GM12878 (cell line): ENCODE results near the gene STPG1. TPM values are rescaled to one million over a fixed set of nuclear protein-coding genes. Genes with fewer than 3 reads are reported as not detected.

Experiments
- ATAC-seq: fragments of 200-7000 bp; cut with Tn5 transposase; 3 replicates; pipeline ENCODE4 v1.9.1; 2020; ENCODE audit warnings: mild to moderate bottlenecking, moderate library complexity
- BruUV-seq: library from RNA; stranded (reverse); fragments of 400-500 nt; replicated peaks from 2 replicates; lab custom pipeline; 2021; lab: Mats Ljungman, UMichigan
- CTCF ChIA-PET: fragments of 300-600 bp; sonication (Branson Sonifier 250); formaldehyde crosslinking; extraction: SDS; loops from one replicate; lab custom pipeline; 2021; ENCODE audit warnings: inconsistent platforms; lab: Yijun Ruan, JAX
- POLR2A ChIA-PET: fragments of 350-600 bp; formaldehyde crosslinking; extraction: SDS; loops from one replicate; lab custom pipeline; 2021; ENCODE audit warnings: inconsistent platforms; lab: Charles Lee
- RAD21 ChIA-PET: fragments of 300-600 bp; sonication (Branson Sonifier 250); formaldehyde crosslinking; loops from one replicate; lab custom pipeline; 2023; ENCODE audit warnings: antibody characterized with exemption; ENCODE audit not compliant: unreplicated experiment; lab: Charles Lee
- SMC1A ChIA-PET: fragments of 300-600 bp; sonication (Branson Sonifier 250); formaldehyde crosslinking; loops from one replicate; lab custom pipeline; 2023; ENCODE audit not compliant: unreplicated experiment, uncharacterized antibody; lab: Charles Lee
- DNase-seq: peaks from one replicate; pipeline ENCODE4 v3.0.0-alpha.2; 2011; ENCODE audit warnings: low read depth, low spot score
- FAIRE-seq: peaks from 3 replicates; lab custom pipeline; 2011; peaks lifted over from hg19 to GRCh38; lab: Jason Lieb, UNC
- H2AFZ ChIP-seq: 2 replicates; pipeline ENCODE4 v1.6.0; 2011; ENCODE audit warnings: low read depth, low read length, control low read depth; ENCODE audit not compliant: control insufficient read depth
- H3K27ac ChIP-seq: 2 replicates; pipeline ENCODE4 v1.5.1; 2011; ENCODE audit warnings: control low read depth; ENCODE audit not compliant: control insufficient read depth, insufficient read depth
- H3K27me3 ChIP-seq, 2 experiments: replicated peaks in 1 of 2; 2 replicates each; pipeline versions ENCODE4 v1.6.0 to v1.6.1; 2011; ENCODE audit warnings: low read length in 1 of 2; ENCODE audit not compliant: control insufficient read depth in 2 of 2, insufficient read depth in 2 of 2
- H3K36me3 ChIP-seq, 2 experiments: 2 replicates each; pipeline ENCODE4 v1.5.1; 2011; ENCODE audit warnings: low read length in 1 of 2; ENCODE audit not compliant: control insufficient read depth in 2 of 2, insufficient read depth in 2 of 2
- H3K4me1 ChIP-seq: 2 replicates; pipeline ENCODE4 v1.6.1; 2011; ENCODE audit warnings: mild to moderate bottlenecking, low read length, moderate library complexity, mixed read lengths; ENCODE audit not compliant: control insufficient read depth, insufficient read depth
- H3K4me2 ChIP-seq: 2 replicates; pipeline ENCODE4 v1.6.0; 2011; ENCODE audit warnings: control low read depth; ENCODE audit not compliant: control insufficient read depth, insufficient read depth
- H3K4me3 ChIP-seq: fragments of 200-600 bp; sonication (generic); 2 replicates; pipeline ENCODE4 v1.5.1; 2016
- H3K79me2 ChIP-seq: 2 replicates; pipeline ENCODE4 v1.6.0; 2011; ENCODE audit warnings: low read length; ENCODE audit not compliant: control insufficient read depth, insufficient read depth
- H3K9ac ChIP-seq: 2 replicates; pipeline ENCODE4 v1.8.0; 2011; ENCODE audit warnings: low read length, control low read depth, mixed read lengths; ENCODE audit not compliant: control insufficient read depth, insufficient read depth
- H3K9me3 ChIP-seq: replicated peaks from 3 replicates; pipeline ENCODE4 v1.5.1; 2011; ENCODE audit warnings: mild to moderate bottlenecking, low read length; ENCODE audit not compliant: control insufficient read depth, insufficient read depth
- H4K20me1 ChIP-seq: 2 replicates; pipeline ENCODE4 v1.6.0; 2011; ENCODE audit not compliant: control insufficient read depth, insufficient read depth
- ETV6 ChIP-seq, 2 experiments: fragments of 450-650 bp in 1 of 2; IDR thresholded peaks in 1 of 2; conservative IDR thresholded peaks in 1 of 2; 2 replicates each; pipeline ENCODE4 v1.6.1; 2014; ENCODE audit warnings: antibody characterized with exemption in 1 of 2, borderline replicate concordance in 1 of 2, low read depth in 1 of 2, mild to moderate bottlenecking in 1 of 2, moderate library complexity in 1 of 2
- SUZ12 ChIP-seq: fragments of 200-600 bp; sonication (generic); IDR thresholded peaks from one replicate; pipeline ENCODE4 v1.6.1; 2018; ENCODE audit warnings: antibody characterized with exemption, mild to moderate bottlenecking; ENCODE audit not compliant: unreplicated experiment
- WGBS: methylation state at CpG from one replicate; pipeline ENCODE4 v1.1.6; 2016; ENCODE audit warnings: low lambda C conversion rate; ENCODE audit not compliant: insufficient replicate concordance, insufficient coverage; ENCODE audit errors: missing lambda C conversion rate; 5-methylcytosine and 5-hydroxymethylcytosine counted together
- in situ Hi-C: fragments of 300-500 bp; cut with MboI; formaldehyde crosslinking; loops from 9 replicates; pipeline ENCODE4 v1.14.3; 2018; ENCODE audit warnings: mixed read lengths
- intact Hi-C: fragments of 100-400 bp; cut with micrococcal nuclease; formaldehyde crosslinking; loops from one replicate; pipeline ENCODE4 v1.14.2; 2022; ENCODE audit not compliant: unreplicated experiment
- polyA plus RNA-seq, 11 experiments: library from polyadenylated mRNA; depleted of rRNA in 4 of 11; unstranded in 6 of 11; stranded (reverse) in 5 of 11; fragments of >200 nt; fragmentation: Nextera tagmentation in 4 of 11; fragmentation: Illumina TruSeq in 1 of 11; extraction: Ambion mirVana in 4 of 11; extraction: Trizol in 1 of 11; gene quantifications; 1 replicate in 1 of 11; 2 replicates in 10 of 11; pipeline versions ENCODE4 v1.2.1 to v1.2.3, GENCODE V29; 2011 to 2016; ENCODE audit warnings: inconsistent platforms in 2 of 11, missing spikeins in 2 of 11, low read depth in 1 of 11
- total RNA-seq, 4 experiments: library from RNA; depleted of rRNA in 3 of 4; stranded (reverse); fragments of >200 nt in 3 of 4; fragmentation: Illumina TruSeq in 1 of 4; extraction: Trizol in 1 of 4; gene quantifications; 2 replicates each; pipeline versions ENCODE4 v1.2.1 to v1.2.3, GENCODE V29; 2013 to 2021

The STPG1 gene
- total and polyA plus RNA-seq, 10 of the 15 experiments (the other 5 are each of a cell fraction or from before 2014, with no cell fraction given): 0.22 to 2.6 (median 0.73) TPM

- POLR2A ChIA-PET: no interaction called here
- H3K4me3 ChIP-seq: peak overlapping the region; percentile 44; the same call in 1 of the 2 replicates
- BruUV-seq: no TSS peak
- in situ Hi-C loops: no loop called here
- DNase-seq (no peak), ATAC-seq (peak; percentile 32), FAIRE-seq (no peak)
- RAD21 ChIA-PET: interaction anchor here (2.2 kb wide), 1 partner anchor 69 kb away, joined by 11 read pairs; no protein-coding TSS in a partner anchor
- H3K4me2 ChIP-seq: peak overlapping the region; percentile 93
- peak overlapping the region; percentile 79; the same call in 1 of the 2 replicates for H2AFZ ChIP-seq
- no peaks in the 10 kb centered on the region for H4K20me1 ChIP-seq
- H3K9ac ChIP-seq: peak overlapping the region; percentile 34; the same call in 1 of the 2 replicates
- H3K79me2 ChIP-seq: no peaks in the 10 kb centered on the region
- CTCF ChIA-PET: interaction anchor here (1.1 to 2.7 kb wide), 3 partner anchors 69 to 124 kb away, joined by 3 to 9 read pairs (median 8); no protein-coding TSS in a partner anchor
- TF ChIP-seq ETV6 (conservative IDR thresholded peaks at IDR 0.05 in 1 of 2, IDR thresholded peaks at IDR 0.05 in 1 of 2; ENCODE audit: borderline replicate concordance in 1 of 2, low read depth in 1 of 2): no peak
- peak; percentile 56 for TF ChIP-seq SUZ12
- no peaks in the 10 kb centered on the region for H3K36me3 ChIP-seq
- WGBS: 45% methylated on average over 33 of the region's 33 CpGs
- no peak overlapping the region for H3K27ac ChIP-seq
- H3K27me3 ChIP-seq: peaks cover 11 to 27% of the 10 kb centered on the region in 2 experiments
- SMC1A ChIA-PET: no interaction called here
- intact Hi-C loops: no loop called here
- H3K4me1 ChIP-seq: peaks cover 21% of the 10 kb centered on the region
- H3K9me3 ChIP-seq: no peaks in the 10 kb centered on the region
Measured at GRCh38 chr1:24322470-24323177, 91.0 kb downstream of the STPG1 start.
